GM21528 (cell line): Measurements from ENCODE around the gene BHLHE41.

Experiments used
- ATAC-seq: cut with Tn5 transposase; IDR thresholded peaks from one replicate; pipeline ENCODE4 v1.9.1; 2021; ENCODE audit warnings: mild to moderate bottlenecking, moderate library complexity; ENCODE audit not compliant: unreplicated experiment, low FRiP score

BHLHE41 gene

DNA sequence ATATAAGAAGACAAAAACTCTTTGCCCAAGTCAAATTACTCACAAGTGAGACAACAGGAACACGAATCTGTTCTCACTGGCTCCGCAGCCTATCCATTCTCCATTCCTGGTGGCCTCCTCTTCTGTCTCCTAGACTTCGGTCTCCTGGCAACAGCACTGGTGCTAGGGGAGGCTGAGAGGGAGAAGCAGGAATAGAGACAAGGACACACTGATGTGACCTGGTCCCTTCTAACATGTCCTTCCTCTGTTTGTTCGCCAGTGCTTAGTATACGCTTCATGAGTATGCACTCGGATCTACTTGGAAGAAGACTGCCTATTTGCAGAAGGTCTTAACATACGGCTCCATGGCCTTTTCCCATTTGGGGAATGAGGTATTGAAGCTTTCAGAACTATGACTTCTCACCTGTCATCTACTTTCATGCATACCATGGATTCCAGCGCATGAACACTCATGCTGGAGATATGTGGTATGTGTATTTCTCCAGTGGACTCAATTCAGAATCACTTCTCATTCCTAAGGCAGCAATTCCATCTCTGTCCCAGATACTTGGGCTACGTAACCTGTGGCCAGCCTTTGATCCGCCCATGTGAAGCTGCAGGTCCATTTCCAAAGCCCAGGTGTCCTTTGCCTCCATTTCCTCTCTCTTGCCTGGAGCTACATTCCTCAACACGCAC is 33.9 kb downstream of the BHLHE41 start:
- ATAC-seq = no peak

DNA sequence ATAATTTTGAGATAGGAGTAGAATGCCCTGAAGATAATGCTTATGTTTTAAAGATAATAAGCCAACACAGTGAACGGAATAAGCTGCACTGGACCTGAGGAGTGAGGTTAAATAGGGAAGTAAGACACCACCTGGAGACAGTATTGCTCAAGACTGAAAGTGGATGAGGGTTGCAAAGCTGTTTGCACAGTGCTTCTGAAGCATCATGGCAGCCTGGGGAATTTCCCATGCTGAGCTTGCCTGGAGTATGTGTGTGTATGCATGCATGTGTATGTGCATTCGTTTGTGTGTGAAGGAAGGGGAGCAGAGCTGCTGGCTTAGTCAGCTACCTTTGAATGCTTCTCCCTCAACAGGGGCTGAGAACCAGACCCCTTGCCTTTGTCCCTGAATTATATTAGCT is 35.8 kb downstream of the BHLHE41 start:
- peak; percentile 97 for ATAC-seq

DNA sequence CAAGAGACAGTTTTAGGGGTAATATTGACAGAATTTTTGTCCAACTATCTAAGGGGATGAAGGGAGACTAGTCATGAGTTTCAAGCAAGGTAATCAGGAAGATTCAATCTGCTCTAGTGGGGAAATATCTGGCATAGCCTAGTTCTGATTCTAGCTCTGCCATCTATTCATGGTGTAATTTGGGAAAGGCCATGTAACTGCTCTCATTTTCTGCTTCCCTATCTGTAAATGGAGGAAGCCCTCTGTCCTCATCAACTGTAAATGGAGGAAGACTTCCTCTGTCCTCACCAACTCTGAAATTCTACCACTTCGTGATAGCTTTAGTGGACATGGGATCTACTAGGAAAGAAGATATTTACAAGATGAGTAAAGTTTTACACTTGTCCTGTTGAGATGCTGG is 37.9 kb downstream of the BHLHE41 start:
- ATAC-seq = no peak

DNA sequence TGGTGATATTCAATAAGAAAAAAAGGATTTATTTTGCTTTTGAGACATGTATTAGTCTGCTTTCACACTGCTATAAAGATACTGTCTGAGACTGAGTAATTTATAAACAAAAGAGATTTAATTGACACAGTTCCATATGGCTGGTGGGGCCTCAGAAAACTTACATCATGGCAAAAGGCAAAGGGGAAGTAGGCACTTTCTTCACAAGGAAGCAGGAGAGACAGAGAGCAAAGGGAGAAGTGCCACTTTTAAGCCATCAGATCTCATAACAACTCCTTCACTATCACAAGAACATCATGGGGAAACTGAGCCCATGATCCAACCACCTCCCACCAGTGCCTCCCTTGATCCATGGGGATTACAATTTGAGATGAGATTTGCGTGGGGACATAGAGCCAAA is 43.9 kb downstream of the BHLHE41 start:
- no peak for ATAC-seq

DNA sequence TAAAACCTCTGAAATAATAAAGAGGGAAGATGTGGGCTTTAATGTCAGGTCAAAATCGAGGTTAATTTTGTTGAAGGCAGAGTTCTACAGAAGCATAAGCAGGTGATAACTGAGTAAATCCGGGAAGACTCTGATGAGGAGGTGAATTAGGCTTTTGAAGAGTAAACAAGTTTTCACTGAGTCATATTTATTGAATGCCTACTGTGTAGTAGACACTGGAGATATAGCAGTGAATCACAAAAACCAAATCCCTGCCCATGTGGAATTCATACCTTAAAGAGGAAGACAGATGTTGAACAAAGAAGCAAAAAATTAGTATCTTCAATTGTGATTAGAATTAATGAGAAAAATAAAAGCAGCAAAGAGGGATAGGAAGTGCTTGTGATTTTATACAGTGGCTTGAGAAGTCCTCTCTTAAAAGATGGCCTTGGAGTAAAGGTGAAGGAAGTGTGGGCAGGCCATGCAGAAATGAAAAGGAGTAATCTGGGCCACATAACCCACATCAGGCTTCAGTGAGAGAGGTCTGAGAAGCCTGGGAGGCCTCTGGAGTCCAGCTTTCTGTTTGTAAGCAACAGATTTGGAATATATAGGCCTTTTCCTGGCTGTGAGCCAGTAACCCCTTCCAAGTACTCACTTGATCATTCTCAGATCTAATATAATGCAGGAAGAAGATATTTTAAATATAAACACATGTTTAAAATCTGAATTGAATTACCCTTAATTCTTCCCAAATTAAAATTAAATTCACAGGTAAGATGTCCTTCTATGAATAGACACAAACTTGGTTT is 46.7 kb downstream of the BHLHE41 start:
- ATAC-seq = no peak
